Measurements from ENCODE around the gene GREB1L. TPM values are rescaled to one million over a fixed set of nuclear protein-coding genes. Genes with fewer than 3 reads are reported as not detected.

Gene GREB1L
- total and polyA plus RNA-seq, 10 of the 15 experiments (the other 5 are each of a cell fraction or from before 2014, with no cell fraction given): under 0.01 to 0.11 (median 0.03) TPM; not detected in 1

DNA sequence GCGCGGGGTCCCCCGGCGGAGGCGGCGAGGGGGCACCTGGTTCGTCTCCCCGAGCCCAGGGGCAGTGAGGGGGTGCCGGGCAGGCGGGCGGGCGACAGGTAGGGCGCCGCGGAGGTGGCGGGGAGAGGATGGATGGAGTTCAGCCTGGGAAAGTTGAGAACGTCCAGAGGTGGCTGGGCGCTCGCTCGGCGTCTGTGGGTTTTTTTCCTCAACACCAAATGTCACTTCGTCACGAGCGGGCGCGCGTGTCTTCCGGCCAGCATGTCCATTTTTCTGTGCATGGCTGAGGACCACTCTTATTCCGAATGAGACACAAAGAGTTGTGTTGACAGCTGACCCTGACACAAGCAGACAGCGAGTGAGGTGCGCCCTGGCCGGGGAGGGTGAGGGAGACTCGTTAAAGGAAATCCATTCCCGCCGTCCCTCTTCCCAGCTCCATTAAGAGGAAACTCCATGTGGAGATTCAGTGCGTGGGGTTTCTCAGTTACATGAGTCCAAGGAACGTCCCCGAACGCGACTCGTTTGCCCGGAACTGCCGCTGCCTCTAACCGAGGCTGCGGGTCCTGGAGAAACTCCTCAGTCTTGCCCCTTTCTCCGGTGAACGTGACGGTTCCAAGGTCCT lies 859 bp downstream of the GREB1L start:
- no peak overlapping the region for H3K9ac ChIP-seq (ENCODE audit: control insufficient read depth, insufficient read depth, low read length)
- intact Hi-C loops (cut with micrococcal nuclease; ENCODE audit: unreplicated experiment) (no loop called here), in situ Hi-C loops (cut with MboI) (no loop called here)
- FAIRE-seq: no peak
- no peaks in the 10 kb centered on the region for H3K4me1 ChIP-seq (ENCODE audit: control insufficient read depth, insufficient read depth, low read length)
- H3K36me3 ChIP-seq (ENCODE audit: control insufficient read depth in 2 of 2, insufficient read depth in 2 of 2, low read length in 1 of 2): no peaks in the 10 kb centered on the region
- H2AFZ ChIP-seq (ENCODE audit: control insufficient read depth, low read depth, low read length): no peak overlapping the region
- no peak overlapping the region for H3K4me3 ChIP-seq
- ATAC-seq: no peak
- H3K27me3 ChIP-seq (replicated peaks in 1 of 2; ENCODE audit: control insufficient read depth in 2 of 2, insufficient read depth in 2 of 2, low read length in 1 of 2): peaks cover 7 to 10% of the 10 kb centered on the region in 2 experiments
- ChIA-PET SMC1A (ENCODE audit: uncharacterized antibody, unreplicated experiment) (no interaction called here), POLR2A (no interaction called here), CTCF (no interaction called here), RAD21 (ENCODE audit: unreplicated experiment) (no interaction called here)
- no peak overlapping the region for H3K27ac ChIP-seq (ENCODE audit: control insufficient read depth, insufficient read depth)
- H4K20me1 ChIP-seq (ENCODE audit: control insufficient read depth, insufficient read depth): no peaks in the 10 kb centered on the region
- no peaks in the 10 kb centered on the region for H3K79me2 ChIP-seq (ENCODE audit: control insufficient read depth, insufficient read depth, low read length)
- no TSS peak for BruUV-seq (replicated peaks)
- H3K9me3 ChIP-seq (replicated peaks; ENCODE audit: control insufficient read depth, insufficient read depth, low read length): no peaks in the 10 kb centered on the region
- WGBS (ENCODE audit: insufficient coverage, insufficient replicate concordance, low lambda C conversion rate, missing lambda C conversion rate): 18% methylated on average over 32 of the region's 48 CpGs
- H3K4me2 ChIP-seq (ENCODE audit: control insufficient read depth, insufficient read depth): no peak overlapping the region
- DNase-seq (ENCODE audit: low read depth, low spot score): no peak
- TF ChIP-seq, protein P1, sequence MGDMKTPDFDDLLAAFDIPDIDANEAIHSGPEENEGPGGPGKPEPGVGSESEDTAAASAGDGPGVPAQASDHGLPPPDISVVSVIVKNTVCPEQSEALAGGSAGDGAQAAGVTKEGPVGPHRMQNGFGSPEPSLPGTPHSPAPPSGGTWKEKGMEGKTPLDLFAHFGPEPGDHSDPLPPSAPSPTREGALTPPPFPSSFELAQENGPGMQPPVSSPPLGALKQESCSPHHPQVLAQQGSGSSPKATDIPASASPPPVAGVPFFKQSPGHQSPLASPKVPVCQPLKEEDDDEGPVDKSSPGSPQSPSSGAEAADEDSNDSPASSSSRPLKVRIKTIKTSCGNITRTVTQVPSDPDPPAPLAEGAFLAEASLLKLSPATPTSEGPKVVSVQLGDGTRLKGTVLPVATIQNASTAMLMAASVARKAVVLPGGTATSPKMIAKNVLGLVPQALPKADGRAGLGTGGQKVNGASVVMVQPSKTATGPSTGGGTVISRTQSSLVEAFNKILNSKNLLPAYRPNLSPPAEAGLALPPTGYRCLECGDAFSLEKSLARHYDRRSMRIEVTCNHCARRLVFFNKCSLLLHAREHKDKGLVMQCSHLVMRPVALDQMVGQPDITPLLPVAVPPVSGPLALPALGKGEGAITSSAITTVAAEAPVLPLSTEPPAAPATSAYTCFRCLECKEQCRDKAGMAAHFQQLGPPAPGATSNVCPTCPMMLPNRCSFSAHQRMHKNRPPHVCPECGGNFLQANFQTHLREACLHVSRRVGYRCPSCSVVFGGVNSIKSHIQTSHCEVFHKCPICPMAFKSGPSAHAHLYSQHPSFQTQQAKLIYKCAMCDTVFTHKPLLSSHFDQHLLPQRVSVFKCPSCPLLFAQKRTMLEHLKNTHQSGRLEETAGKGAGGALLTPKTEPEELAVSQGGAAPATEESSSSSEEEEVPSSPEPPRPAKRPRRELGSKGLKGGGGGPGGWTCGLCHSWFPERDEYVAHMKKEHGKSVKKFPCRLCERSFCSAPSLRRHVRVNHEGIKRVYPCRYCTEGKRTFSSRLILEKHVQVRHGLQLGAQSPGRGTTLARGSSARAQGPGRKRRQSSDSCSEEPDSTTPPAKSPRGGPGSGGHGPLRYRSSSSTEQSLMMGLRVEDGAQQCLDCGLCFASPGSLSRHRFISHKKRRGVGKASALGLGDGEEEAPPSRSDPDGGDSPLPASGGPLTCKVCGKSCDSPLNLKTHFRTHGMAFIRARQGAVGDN (IDR thresholded peaks at IDR 0.05): no peak
- TF ChIP-seq CHD2 (IDR thresholded peaks at IDR 0.05; ENCODE audit: borderline replicate concordance, low read depth, low read length) (no peak), NFIC (IDR thresholded peaks at IDR 0.05; ENCODE audit: low read depth, low read length) (no peak), KLF5 (IDR thresholded peaks at IDR 0.05; ENCODE audit: partially characterized antibody) (no peak), GATAD2B (conservative IDR thresholded peaks at IDR 0.05; ENCODE audit: low read depth) (no peak), ZNF274 (IDR thresholded peaks at IDR 0.05; ENCODE audit: insufficient read depth, insufficient read length) (no peak), SMAD1 (IDR thresholded peaks at IDR 0.05; ENCODE audit: low read depth, partially characterized antibody) (no peak), PAX5 (IDR thresholded peaks at IDR 0.05; ENCODE audit: borderline replicate concordance, low read depth, low read length) (no peak), GABPA (IDR thresholded peaks at IDR 0.05; ENCODE audit: low read depth) (no peak), ZNF217 (IDR thresholded peaks at IDR 0.05) (no peak)
- TF ChIP-seq, protein P2, sequence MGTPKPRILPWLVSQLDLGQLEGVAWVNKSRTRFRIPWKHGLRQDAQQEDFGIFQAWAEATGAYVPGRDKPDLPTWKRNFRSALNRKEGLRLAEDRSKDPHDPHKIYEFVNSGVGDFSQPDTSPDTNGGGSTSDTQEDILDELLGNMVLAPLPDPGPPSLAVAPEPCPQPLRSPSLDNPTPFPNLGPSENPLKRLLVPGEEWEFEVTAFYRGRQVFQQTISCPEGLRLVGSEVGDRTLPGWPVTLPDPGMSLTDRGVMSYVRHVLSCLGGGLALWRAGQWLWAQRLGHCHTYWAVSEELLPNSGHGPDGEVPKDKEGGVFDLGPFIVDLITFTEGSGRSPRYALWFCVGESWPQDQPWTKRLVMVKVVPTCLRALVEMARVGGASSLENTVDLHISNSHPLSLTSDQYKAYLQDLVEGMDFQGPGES (IDR thresholded peaks at IDR 0.05): no peak
- TF ChIP-seq, protein P3, sequence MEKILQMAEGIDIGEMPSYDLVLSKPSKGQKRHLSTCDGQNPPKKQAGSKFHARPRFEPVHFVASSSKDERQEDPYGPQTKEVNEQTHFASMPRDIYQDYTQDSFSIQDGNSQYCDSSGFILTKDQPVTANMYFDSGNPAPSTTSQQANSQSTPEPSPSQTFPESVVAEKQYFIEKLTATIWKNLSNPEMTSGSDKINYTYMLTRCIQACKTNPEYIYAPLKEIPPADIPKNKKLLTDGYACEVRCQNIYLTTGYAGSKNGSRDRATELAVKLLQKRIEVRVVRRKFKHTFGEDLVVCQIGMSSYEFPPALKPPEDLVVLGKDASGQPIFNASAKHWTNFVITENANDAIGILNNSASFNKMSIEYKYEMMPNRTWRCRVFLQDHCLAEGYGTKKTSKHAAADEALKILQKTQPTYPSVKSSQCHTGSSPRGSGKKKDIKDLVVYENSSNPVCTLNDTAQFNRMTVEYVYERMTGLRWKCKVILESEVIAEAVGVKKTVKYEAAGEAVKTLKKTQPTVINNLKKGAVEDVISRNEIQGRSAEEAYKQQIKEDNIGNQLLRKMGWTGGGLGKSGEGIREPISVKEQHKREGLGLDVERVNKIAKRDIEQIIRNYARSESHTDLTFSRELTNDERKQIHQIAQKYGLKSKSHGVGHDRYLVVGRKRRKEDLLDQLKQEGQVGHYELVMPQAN (conservative IDR thresholded peaks at IDR 0.05): no peak
- TF ChIP-seq, protein P4, sequence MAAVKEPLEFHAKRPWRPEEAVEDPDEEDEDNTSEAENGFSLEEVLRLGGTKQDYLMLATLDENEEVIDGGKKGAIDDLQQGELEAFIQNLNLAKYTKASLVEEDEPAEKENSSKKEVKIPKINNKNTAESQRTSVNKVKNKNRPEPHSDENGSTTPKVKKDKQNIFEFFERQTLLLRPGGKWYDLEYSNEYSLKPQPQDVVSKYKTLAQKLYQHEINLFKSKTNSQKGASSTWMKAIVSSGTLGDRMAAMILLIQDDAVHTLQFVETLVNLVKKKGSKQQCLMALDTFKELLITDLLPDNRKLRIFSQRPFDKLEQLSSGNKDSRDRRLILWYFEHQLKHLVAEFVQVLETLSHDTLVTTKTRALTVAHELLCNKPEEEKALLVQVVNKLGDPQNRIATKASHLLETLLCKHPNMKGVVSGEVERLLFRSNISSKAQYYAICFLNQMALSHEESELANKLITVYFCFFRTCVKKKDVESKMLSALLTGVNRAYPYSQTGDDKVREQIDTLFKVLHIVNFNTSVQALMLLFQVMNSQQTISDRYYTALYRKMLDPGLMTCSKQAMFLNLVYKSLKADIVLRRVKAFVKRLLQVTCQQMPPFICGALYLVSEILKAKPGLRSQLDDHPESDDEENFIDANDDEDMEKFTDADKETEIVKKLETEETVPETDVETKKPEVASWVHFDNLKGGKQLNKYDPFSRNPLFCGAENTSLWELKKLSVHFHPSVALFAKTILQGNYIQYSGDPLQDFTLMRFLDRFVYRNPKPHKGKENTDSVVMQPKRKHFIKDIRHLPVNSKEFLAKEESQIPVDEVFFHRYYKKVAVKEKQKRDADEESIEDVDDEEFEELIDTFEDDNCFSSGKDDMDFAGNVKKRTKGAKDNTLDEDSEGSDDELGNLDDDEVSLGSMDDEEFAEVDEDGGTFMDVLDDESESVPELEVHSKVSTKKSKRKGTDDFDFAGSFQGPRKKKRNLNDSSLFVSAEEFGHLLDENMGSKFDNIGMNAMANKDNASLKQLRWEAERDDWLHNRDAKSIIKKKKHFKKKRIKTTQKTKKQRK (IDR thresholded peaks at IDR 0.05; ENCODE audit: low read depth, low read length): no peak

Measured in GM12878 (cell line).